Kidney tubule cell (primary cell): ENCODE results near the gene NABP1.
"Not testable (repeated sequence)": the region's sequence is repeated elsewhere in the genome, so short reads cannot be mapped to it uniquely, and the experiment has no call there.

ENCODE experiments used
- DNase-seq: peaks from one replicate; pipeline ENCODE4 v3.0.0-alpha.2; 2018; ENCODE audit warnings: low spot score

NABP1 gene

GRCh38 chr2:191677646-191678436, at the start of gene NABP1:
Gene NABP1, plus strand, starts transcription at chr2:191678136. Its CDS starts 479 bp downstream, at chr2:191678615.
- DNase-seq, result peak; percentile 98

- no peak for DNase-seq
Observed at GRCh38 chr2:191629001-191629453, 48.9 kb upstream of the NABP1 start.

GRCh38 chr2:191629976-191630712, 47.8 kb upstream of the NABP1 start:
- no peak for DNase-seq

GRCh38 chr2:191631754-191632153, 46.2 kb upstream of the NABP1 start:
- DNase-seq, result no peak

- no peak for DNase-seq
Observed at GRCh38 chr2:191632426-191632825, 45.5 kb upstream of the NABP1 start.

GRCh38 chr2:191634791-191635190, 43.1 kb upstream of the NABP1 start:
- no peak for DNase-seq

GRCh38 chr2:191635333-191636234, 42.4 kb upstream of the NABP1 start:
- DNase-seq, result peak; percentile 95

- peak; percentile 92 for DNase-seq
Observed at GRCh38 chr2:191636235-191636543, 41.7 kb upstream of the NABP1 start.

- DNase-seq, result peak; percentile 56
Observed at GRCh38 chr2:191636586-191636985, 41.4 kb upstream of the NABP1 start.

GRCh38 chr2:191637182-191638078, 40.5 kb upstream of the NABP1 start:
- peak; percentile 89 for DNase-seq

GRCh38 chr2:191638079-191638801, 39.7 kb upstream of the NABP1 start:
- DNase-seq, result peak; percentile 82

GRCh38 chr2:191638802-191639172, 39.1 kb upstream of the NABP1 start:
- no peak for DNase-seq

- no peak for DNase-seq
Observed at GRCh38 chr2:191641609-191642008, 36.3 kb upstream of the NABP1 start.

- DNase-seq, result no peak
Observed at GRCh38 chr2:191642541-191642940, 35.4 kb upstream of the NABP1 start.

- no peak for DNase-seq
Observed at GRCh38 chr2:191643429-191643828, 34.5 kb upstream of the NABP1 start.

- DNase-seq, result not testable (repeated sequence)
Observed at GRCh38 chr2:191644613-191645012, 33.3 kb upstream of the NABP1 start.

GRCh38 chr2:191645032-191645431, 32.9 kb upstream of the NABP1 start:
- no peak for DNase-seq

- DNase-seq, result no peak
Observed at GRCh38 chr2:191645434-191646162, 32.3 kb upstream of the NABP1 start.

- DNase-seq, result no peak
Observed at GRCh38 chr2:191646163-191646902, 31.6 kb upstream of the NABP1 start.
